T-helper 1 cell treated with Interleukin-12 subunit alpha and Interleukin-12 subunit beta and Interleukin-4 antibody, amounts not matched to agents 30 ng/mL and 1 ng/mL, for 36 hours (primary cell): ENCODE results near the gene VWA2. TPM values are rescaled to one million over a fixed set of nuclear protein-coding genes. Genes with fewer than 3 reads are reported as not detected.

Experiments used
- intact Hi-C: fragments of 100-400 bp; cut with micrococcal nuclease; formaldehyde crosslinking; loops from one replicate; pipeline ENCODE4 v1.15.1; 2024
- total RNA-seq: library from RNA; stranded (reverse); gene quantifications from 2 replicates; pipeline ENCODE4 v1.2.3, GENCODE V29; 2022

The VWA2 gene
- total RNA-seq, 1 donor from 2014 or later: not detected

DNA sequence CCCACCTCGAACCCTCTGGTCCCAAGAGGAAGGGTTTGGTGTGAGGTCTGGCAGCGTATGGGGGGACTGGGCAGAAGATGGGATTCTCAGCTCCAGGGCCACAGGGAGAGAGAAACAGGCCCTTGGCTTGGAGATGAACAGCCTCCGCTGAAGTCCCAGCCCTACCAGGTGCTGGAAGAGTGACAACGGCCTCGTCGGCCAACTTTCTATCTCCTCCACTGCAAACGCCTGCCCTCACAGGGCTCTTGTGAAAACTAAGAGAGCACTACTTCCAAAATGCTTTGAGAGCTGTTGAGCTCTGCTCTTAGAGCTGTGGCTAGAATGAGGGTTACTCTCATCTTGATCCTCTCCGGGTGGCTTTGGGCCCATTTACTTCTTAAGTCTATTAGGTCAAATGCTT is 101.8 kb downstream of the VWA2 start:
- intact Hi-C loops: no loop called here

Other genes starting within 250 kb of the VWA2 start
- gene ADRB1, start 195.4 kb upstream of the VWA2 start, total RNA-seq: 0.12 TPM in 1 of 2 replicates, not detected in the other
- 19.4 and 20.5 TPM in 2 replicates for gene CCDC186, start 65.1 kb upstream of the VWA2 start, total RNA-seq
- 0.05 and 0.10 TPM in 2 replicates for gene TDRD1, start 59.9 kb upstream of the VWA2 start, total RNA-seq
- 3.4 and 3.5 TPM in 2 replicates for gene AFAP1L2, start 165.2 kb downstream of the VWA2 start, total RNA-seq